ENCODE results near the gene TMEM208.

The TMEM208 gene

GRCh38 chr16:67223992-67224391 is 2.9 kb upstream of the TMEM208 start:
- peak overlapping the region; percentile 62 for H3K27ac ChIP-seq
- TF ChIP-seq ZFX (IDR thresholded peaks at IDR 0.05) = no peak
- no peak for TF ChIP-seq CTCF (conservative IDR thresholded peaks at IDR 0.05)

- TF ChIP-seq CTCF (conservative IDR thresholded peaks at IDR 0.05) (no peak), ZFX (IDR thresholded peaks at IDR 0.05) (no peak)
- H3K27ac ChIP-seq = peak overlapping the region; percentile 72; the same call in 1 of the 2 replicates
These were observed 581 bp upstream of the TMEM208 start for GRCh38 chr16:67226295-67226803.

GRCh38 chr16:67227567-67227921 is 614 bp downstream of the TMEM208 start:
- H3K27ac ChIP-seq = peak overlapping the region; percentile 72
- TF ChIP-seq CTCF (conservative IDR thresholded peaks at IDR 0.05) (no peak), ZFX (IDR thresholded peaks at IDR 0.05) (no peak)

- no peak overlapping the region for H3K27ac ChIP-seq
- no peak for TF ChIP-seq CTCF (conservative IDR thresholded peaks at IDR 0.05)
- no peak for TF ChIP-seq ZFX (IDR thresholded peaks at IDR 0.05)
These were observed 1.3 kb downstream of the TMEM208 start for GRCh38 chr16:67228034-67228785.

GRCh38 chr16:67228905-67229304 is 2.0 kb downstream of the TMEM208 start:
- no peak overlapping the region for H3K27ac ChIP-seq
- TF ChIP-seq CTCF (conservative IDR thresholded peaks at IDR 0.05) (no peak), ZFX (IDR thresholded peaks at IDR 0.05) (no peak)

- TF ChIP-seq ZFX (IDR thresholded peaks at IDR 0.05) = no peak
- TF ChIP-seq CTCF (conservative IDR thresholded peaks at IDR 0.05) = no peak
- H3K27ac ChIP-seq = no peak overlapping the region
These were observed 3.2 kb downstream of the TMEM208 start for GRCh38 chr16:67229906-67230808.
